Kidney (tissue), 14 donors: ENCODE measurements around the gene KLHL41. TPM values are rescaled to one million over a fixed set of nuclear protein-coding genes. Genes with fewer than 3 reads are reported as not detected.

Source experiments
- DNase-seq, 5 donors: peaks; one replicate each; pipeline ENCODE4 v3.0.0-alpha.2; 2013 to 2020
- FAIRE-seq: peaks from 2 replicates; lab custom pipeline; 2012; peaks lifted over from hg19 to GRCh38; lab: Jason Lieb, UNC
- H3K27ac ChIP-seq, 2 donors: one replicate each; pipeline ENCODE4 v1.7.0; 2013; ENCODE audit warnings: low read depth in 2 of 2, low read length in 2 of 2, inconsistent platforms in 1 of 2
- H3K27me3 ChIP-seq: one replicate; pipeline ENCODE4 v1.7.1; 2013; ENCODE audit warnings: low read length, inconsistent platforms; ENCODE audit not compliant: control insufficient read depth, insufficient read depth
- H3K36me3 ChIP-seq, 3 donors: one replicate each; pipeline versions ENCODE4 v1.7.0 to v1.7.1; 2013; ENCODE audit warnings: low read length in 3 of 3, control low read depth in 1 of 3, inconsistent platforms in 1 of 3; ENCODE audit not compliant: insufficient read depth in 3 of 3, control insufficient read depth in 2 of 3
- H3K4me1 ChIP-seq, 3 donors: one replicate each; pipeline versions ENCODE4 v1.7.0 to v1.7.1; 2013; ENCODE audit warnings: low read length in 3 of 3, inconsistent platforms in 1 of 3, low read depth in 1 of 3; ENCODE audit not compliant: control insufficient read depth in 2 of 3, insufficient read depth in 2 of 3
- H3K4me3 ChIP-seq, 3 donors: one replicate each; pipeline versions ENCODE4 v1.7.0 to v1.8.1; 2013; ENCODE audit warnings: low read length in 3 of 3, control low read depth in 1 of 3, inconsistent platforms in 1 of 3
- H3K9ac ChIP-seq, 3 donors: one replicate each; pipeline versions ENCODE4 v1.7.0 to v1.7.1; 2013; ENCODE audit warnings: low read length in 3 of 3, control low read depth in 1 of 3, inconsistent platforms in 1 of 3
- H3K9me3 ChIP-seq, 3 donors: one replicate each; pipeline versions ENCODE4 v1.7.0 to v1.7.1; 2013; ENCODE audit warnings: low read length in 3 of 3, control low read depth in 1 of 3, inconsistent platforms in 1 of 3; ENCODE audit not compliant: control insufficient read depth in 2 of 3, insufficient read depth in 1 of 3
- CTCF ChIP-seq: IDR thresholded peaks from 3 replicates; pipeline ENCODE4 v1.5.1; 2012; ENCODE audit warnings: mild to moderate bottlenecking, moderate library complexity, borderline replicate concordance; ENCODE audit not compliant: insufficient read depth; ENCODE audit errors: extremely low read depth
- intact Hi-C: fragments of 100-400 bp; cut with DNase I; formaldehyde crosslinking; loops from one replicate; pipeline ENCODE4 v1.11.1; 2022
- polyA plus RNA-seq: library from polyadenylated mRNA; stranded (reverse); fragments of 350-450 nt; fragmentation: Illumina TruSeq; extraction: RNeasy Lipid Tissue Mini Kit (QIAGEN cat#74804); gene quantifications from one replicate; pipeline ENCODE4 v1.2.3, GENCODE V29; 2014; ENCODE audit warnings: low read depth, low replicate concordance; ENCODE audit not compliant: insufficient read depth
- total RNA-seq: library from RNA; stranded (reverse); fragmentation: NEBNext Ultra II Directional; extraction: Animal tissue kit (Norgen Biotek cat#: 25700); gene quantifications from one replicate; pipeline ENCODE4 v1.2.1, GENCODE V29; 2021
- donor health status: control.
- donor health status: control.
- donor health status: control.
- donor health status: control.
- donor health status: control.
- donor health status: DM: yes; HTN: yes; CAD: no.
- donor health status: Normal renal cell carcinoma (clear cell type).

KLHL41 gene
- total and polyA plus RNA-seq, 2 donors from 2014 or later, result 0.71 to 1.8 TPM

- Histone ChIP-seq H3K4me1 (no peaks in the 10 kb centered on the region), H3K9me3 (no peaks in the 10 kb centered on the region), H3K4me3 (no peak overlapping the region), H3K36me3 (no peaks in the 10 kb centered on the region), H3K9ac (no peak overlapping the region), H3K27me3 (no peaks in the 10 kb centered on the region), H3K27ac (no peak overlapping the region)
- intact Hi-C loops, result no loop called here
- no peak for FAIRE-seq
- TF ChIP-seq CTCF, result no peak
- DNase-seq, result no peak
Observed at GRCh38 chr2:169510496-169510895, 994 bp downstream of the KLHL41 start.

- no peaks in the 10 kb centered on the region for H3K27me3 ChIP-seq
- TF ChIP-seq CTCF, result no peak
- intact Hi-C loops, result no loop called here
- H3K4me1 ChIP-seq, result no peaks in the 10 kb centered on the region
- no peak overlapping the region for H3K4me3 ChIP-seq
- H3K36me3 ChIP-seq, result no peaks in the 10 kb centered on the region
- no peak overlapping the region for H3K27ac ChIP-seq
- H3K9me3 ChIP-seq, result no peaks in the 10 kb centered on the region
- FAIRE-seq (no peak), DNase-seq (no peak)
- no peak overlapping the region for H3K9ac ChIP-seq
Observed at GRCh38 chr2:169511818-169512217, 2.3 kb downstream of the KLHL41 start.

GRCh38 chr2:169512525-169512924 is 3.0 kb downstream of the KLHL41 start:
- Histone ChIP-seq H3K27ac (no peak overlapping the region), H3K36me3 (no peaks in the 10 kb centered on the region), H3K4me1 (no peaks in the 10 kb centered on the region), H3K9ac (no peak overlapping the region), H3K4me3 (no peak overlapping the region), H3K9me3 (no peaks in the 10 kb centered on the region), H3K27me3 (no peaks in the 10 kb centered on the region)
- TF ChIP-seq CTCF, result no peak
- FAIRE-seq (no peak), DNase-seq (no peak)
- intact Hi-C loops, result no loop called here

- intact Hi-C loops, result no loop called here
- no peak for FAIRE-seq
Observed at GRCh38 chr2:169513094-169513493, 3.6 kb downstream of the KLHL41 start.

More at GRCh38 chr2:169513094-169513493, 3.6 kb downstream of the KLHL41 start:
- Histone ChIP-seq H3K27ac (no peak overlapping the region), H3K4me1 (no peaks in the 10 kb centered on the region), H3K36me3 (no peaks in the 10 kb centered on the region), H3K9me3 (no peaks in the 10 kb centered on the region), H3K27me3 (no peaks in the 10 kb centered on the region), H3K9ac (no peak overlapping the region), H3K4me3 (no peak overlapping the region)
- no peak for TF ChIP-seq CTCF
- no peak for DNase-seq
